Gastroesophageal sphincter (tissue), 4 donors: ENCODE data around the gene EPHB1. TPM values are rescaled to one million over a fixed set of nuclear protein-coding genes. Genes with fewer than 3 reads are reported as not detected.

ENCODE experiments used
- ATAC-seq: fragments of 150-250 bp; one replicate; pipeline ENCODE4 v1.9.1; 2016; ENCODE audit warnings: mild to moderate bottlenecking, moderate library complexity
- H3K27ac ChIP-seq, 4 donors: fragments of 200-600 bp; sonication (generic) in 3 of 4; 1 replicate in 3 of 4; 2 replicates in 1 of 4; pipeline ENCODE4 v1.5.1; 2016 to 2019
- H3K27me3 ChIP-seq: fragments of 200-600 bp; sonication (generic); one replicate; pipeline ENCODE4 v1.5.1; 2019
- H3K36me3 ChIP-seq, 2 donors: fragments of 200-600 bp; sonication (generic); one replicate each; pipeline ENCODE4 v1.5.1; 2019; ENCODE audit warnings: control low read depth in 1 of 2
- H3K4me1 ChIP-seq, 3 donors: fragments of 200-600 bp; sonication (generic); 1 replicate in 2 of 3; 2 replicates in 1 of 3; pipeline ENCODE4 v1.5.1; 2016 to 2019; ENCODE audit warnings: control low read depth in 2 of 3
- H3K4me3 ChIP-seq, 2 donors: fragments of 200-600 bp; sonication (generic); one replicate each; pipeline ENCODE4 v1.5.1; 2019; ENCODE audit warnings: mild to moderate bottlenecking in 1 of 2, moderate library complexity in 1 of 2
- H3K9me3 ChIP-seq, 3 donors: fragments of 200-600 bp; sonication (generic); one replicate each; pipeline ENCODE4 v1.5.1; 2017 to 2019; ENCODE audit warnings: control low read depth in 2 of 3
- EP300 ChIP-seq: sonication (generic); formaldehyde crosslinking; IDR thresholded peaks from one replicate; pipeline ENCODE4 v1.6.1; 2017; ENCODE audit warnings: antibody characterized with exemption, mild to moderate bottlenecking
- POLR2A ChIP-seq, 2 donors: fragments of 450-650 bp; IDR thresholded peaks; one replicate each; pipeline ENCODE4 v1.6.1; 2017; ENCODE audit warnings: antibody characterized with exemption in 2 of 2, mild to moderate bottlenecking in 2 of 2, moderate library complexity in 1 of 2
- POLR2AphosphoS5 ChIP-seq: sonication (generic); formaldehyde crosslinking; IDR thresholded peaks from one replicate; pipeline ENCODE4 v1.6.1; 2017; ENCODE audit warnings: antibody characterized with exemption
- WGBS, 2 donors: methylation state at CpG; one replicate each; pipeline ENCODE4 v1.1.5; 2018; ENCODE audit warnings: low coverage in 1 of 2; 5-methylcytosine and 5-hydroxymethylcytosine counted together
- total RNA-seq, 4 donors: library from RNA; depleted of rRNA; stranded (reverse); fragments of >200 nt; gene quantifications; one replicate each; pipeline ENCODE4 v1.1.0, GENCODE V29; 2016
- TF ChIP-seq, protein P1 (sequence below), 4 experiments: fragments of 200-600 bp in 2 of 4; fragments of 450-650 bp in 2 of 4; sonication (generic) in 1 of 4; IDR thresholded peaks; one replicate each; pipeline ENCODE4 v1.5.1; 2017 to 2019; ENCODE audit warnings: antibody characterized with exemption in 4 of 4, mild to moderate bottlenecking in 2 of 4, moderate library complexity in 2 of 4

The EPHB1 gene
- total RNA-seq, 4 donors from 2014 or later, result 0.81 to 5.7 (median 2.5) TPM; not detected in 1

DNA sequence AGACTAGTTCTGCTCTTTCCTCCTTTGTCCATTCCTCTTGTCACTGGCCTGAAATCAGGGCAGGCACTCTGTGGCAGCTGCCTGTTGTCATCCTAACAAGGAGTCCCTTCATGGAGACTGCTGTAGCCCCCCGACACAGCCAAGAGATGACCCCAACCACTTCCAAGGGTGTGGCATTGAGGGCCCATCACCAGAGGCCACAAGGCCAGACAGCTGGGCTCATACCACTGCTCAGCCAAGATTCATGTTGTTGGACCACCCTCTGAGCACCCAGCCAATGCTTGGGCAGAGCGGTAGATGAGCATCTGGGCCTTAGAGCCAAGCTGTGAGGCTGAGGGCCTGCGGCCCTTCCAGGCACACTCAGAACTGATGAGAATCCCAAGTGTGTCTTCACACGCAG, 85.4 kb downstream of the EPHB1 start:
- H3K4me3 ChIP-seq, result no peak overlapping the region
- H3K27ac ChIP-seq, result no peak overlapping the region
- TF ChIP-seq POLR2AphosphoS5 (no peak), POLR2A (IDR thresholded peaks at IDR 0.05) (no peak), EP300 (no peak)
- TF ChIP-seq, protein P1, sequence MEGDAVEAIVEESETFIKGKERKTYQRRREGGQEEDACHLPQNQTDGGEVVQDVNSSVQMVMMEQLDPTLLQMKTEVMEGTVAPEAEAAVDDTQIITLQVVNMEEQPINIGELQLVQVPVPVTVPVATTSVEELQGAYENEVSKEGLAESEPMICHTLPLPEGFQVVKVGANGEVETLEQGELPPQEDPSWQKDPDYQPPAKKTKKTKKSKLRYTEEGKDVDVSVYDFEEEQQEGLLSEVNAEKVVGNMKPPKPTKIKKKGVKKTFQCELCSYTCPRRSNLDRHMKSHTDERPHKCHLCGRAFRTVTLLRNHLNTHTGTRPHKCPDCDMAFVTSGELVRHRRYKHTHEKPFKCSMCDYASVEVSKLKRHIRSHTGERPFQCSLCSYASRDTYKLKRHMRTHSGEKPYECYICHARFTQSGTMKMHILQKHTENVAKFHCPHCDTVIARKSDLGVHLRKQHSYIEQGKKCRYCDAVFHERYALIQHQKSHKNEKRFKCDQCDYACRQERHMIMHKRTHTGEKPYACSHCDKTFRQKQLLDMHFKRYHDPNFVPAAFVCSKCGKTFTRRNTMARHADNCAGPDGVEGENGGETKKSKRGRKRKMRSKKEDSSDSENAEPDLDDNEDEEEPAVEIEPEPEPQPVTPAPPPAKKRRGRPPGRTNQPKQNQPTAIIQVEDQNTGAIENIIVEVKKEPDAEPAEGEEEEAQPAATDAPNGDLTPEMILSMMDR (IDR thresholded peaks at IDR 0.05), result no peak
- H3K9me3 ChIP-seq, result no peaks in the 10 kb centered on the region
- H3K27me3 ChIP-seq, result no peaks in the 10 kb centered on the region
- no peaks in the 10 kb centered on the region for H3K4me1 ChIP-seq
- H3K36me3 ChIP-seq, result no peaks in the 10 kb centered on the region
- ATAC-seq, result no peak
- WGBS, 2 donors, result no CpG with 5 or more reads among the region's 4 CpGs

DNA sequence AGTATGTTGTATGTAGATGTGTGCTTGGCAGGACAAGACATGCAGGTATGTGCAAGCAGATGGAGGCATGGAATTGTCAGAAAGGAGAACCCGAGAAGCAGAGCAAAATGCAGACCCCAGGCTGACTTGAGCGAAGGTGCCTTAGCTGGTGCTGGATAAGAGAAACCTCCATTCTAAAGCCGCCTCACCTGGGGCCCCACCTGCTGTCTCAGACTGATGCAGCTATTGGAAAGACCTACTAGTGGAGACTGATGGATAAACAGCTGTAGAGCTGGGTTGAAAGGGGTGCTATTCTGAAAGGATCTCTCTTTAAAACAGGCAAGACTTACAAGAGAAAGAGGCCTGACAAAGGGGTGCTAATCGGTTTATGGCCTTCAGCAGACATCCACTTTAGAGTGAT, 86.2 kb downstream of the EPHB1 start:
- Histone ChIP-seq H3K9me3 (no peaks in the 10 kb centered on the region), H3K4me3 (no peak overlapping the region), H3K4me1 (no peaks in the 10 kb centered on the region), H3K27ac (no peak overlapping the region), H3K27me3 (no peaks in the 10 kb centered on the region), H3K36me3 (no peaks in the 10 kb centered on the region)
- no peak for ATAC-seq
- no peak for TF ChIP-seq EP300
- no peak for TF ChIP-seq POLR2AphosphoS5
- no peak for TF ChIP-seq POLR2A (IDR thresholded peaks at IDR 0.05)
- TF ChIP-seq, protein P1 (IDR thresholded peaks at IDR 0.05), result no peak
- 76 to 80% methylated on average over 1 to 4 of the region's 4 CpGs for WGBS, 2 donors

DNA sequence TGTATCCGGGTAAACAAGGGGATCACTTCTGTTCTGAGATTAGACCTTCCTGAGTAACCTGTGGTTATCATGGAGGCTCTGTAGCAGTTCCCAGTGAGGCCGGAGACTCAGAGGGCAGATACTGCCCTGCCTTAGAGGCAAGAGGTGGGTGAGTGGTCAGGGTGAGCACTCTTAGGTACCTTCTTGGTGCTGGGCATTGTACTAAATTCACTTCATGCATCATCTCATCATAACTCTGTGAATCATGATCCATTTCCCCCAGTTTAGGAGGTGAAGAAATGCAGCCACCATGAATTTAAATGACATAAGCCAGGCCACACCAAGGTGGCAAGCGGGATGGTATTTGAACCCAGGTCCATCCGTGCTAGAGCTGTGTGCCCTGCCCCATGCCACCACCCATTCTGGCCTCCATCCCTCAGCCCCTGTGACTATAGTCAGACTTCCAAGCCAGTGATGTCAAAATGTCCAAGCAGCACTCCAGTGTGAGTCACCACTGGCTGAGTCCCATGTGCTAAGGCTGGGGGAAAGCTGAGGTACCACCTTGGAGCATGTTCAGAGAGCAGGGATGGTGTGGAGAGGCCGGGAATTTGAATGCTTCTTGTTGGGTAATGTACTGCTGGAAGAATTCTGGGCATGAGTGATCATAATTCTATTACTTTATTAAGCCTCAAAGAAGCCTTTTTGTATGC, 88.8 kb downstream of the EPHB1 start:
- H3K27ac ChIP-seq, result no peak overlapping the region
- no peak for TF ChIP-seq EP300
- TF ChIP-seq, protein P1 (IDR thresholded peaks at IDR 0.05), result no peak
- no peak for TF ChIP-seq POLR2AphosphoS5
- TF ChIP-seq POLR2A (IDR thresholded peaks at IDR 0.05), result no peak
- no peaks in the 10 kb centered on the region for H3K36me3 ChIP-seq
- ATAC-seq, result peak; percentile 62
- 43 to 68% methylated on average over 1 to 3 of the region's 5 CpGs for WGBS, 2 donors
- no peak overlapping the region for H3K4me3 ChIP-seq
- no peaks in the 10 kb centered on the region for H3K4me1 ChIP-seq
- H3K9me3 ChIP-seq, result no peaks in the 10 kb centered on the region
- H3K27me3 ChIP-seq, result no peaks in the 10 kb centered on the region

DNA sequence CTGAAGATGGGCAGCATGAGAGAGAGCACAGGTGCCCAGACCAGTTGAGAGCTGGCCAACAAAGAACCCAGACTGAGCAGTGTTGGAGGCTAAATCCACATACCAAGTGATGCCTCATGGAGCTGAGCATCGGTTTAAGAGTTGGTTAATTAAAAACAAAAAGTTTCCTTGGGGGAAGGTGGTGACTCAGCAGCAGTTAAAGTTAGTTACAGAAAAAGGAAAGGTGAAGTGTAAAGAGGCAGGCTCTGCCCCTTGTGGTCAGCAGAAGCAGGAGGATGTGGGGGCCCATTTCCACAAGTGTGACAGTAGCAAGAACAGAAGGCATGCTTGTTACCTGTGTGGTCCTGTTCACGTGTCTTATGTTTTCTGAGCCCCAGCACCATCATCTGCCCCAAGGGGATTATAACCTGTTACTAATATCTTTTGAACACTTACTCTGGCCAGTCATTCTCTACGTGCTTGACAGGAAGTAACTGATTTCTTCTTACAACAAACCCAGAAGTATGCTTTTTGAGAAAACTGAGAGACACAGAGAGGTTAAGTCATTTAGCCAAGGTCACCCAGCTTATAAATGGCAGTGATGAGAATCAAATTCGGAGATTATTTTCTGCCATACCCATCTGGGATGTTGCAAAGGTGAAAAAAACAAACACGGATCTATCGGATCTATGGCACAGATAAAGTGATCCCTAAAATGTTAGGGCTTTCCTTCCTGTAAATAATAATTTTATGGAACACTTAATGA, 91.0 kb downstream of the EPHB1 start:
- no peak overlapping the region for H3K4me3 ChIP-seq
- ATAC-seq, result no peak
- no peaks in the 10 kb centered on the region for H3K27me3 ChIP-seq
- H3K36me3 ChIP-seq, result no peaks in the 10 kb centered on the region
- H3K27ac ChIP-seq, result no peak overlapping the region
- peaks cover 0 to 3% (median 0%) of the 10 kb centered on the region in 3 donors for H3K9me3 ChIP-seq
- WGBS, 2 donors, result 57 to 59% methylated on average over 5 to 6 of the region's 6 CpGs
- H3K4me1 ChIP-seq, result no peaks in the 10 kb centered on the region
- TF ChIP-seq EP300 (no peak), POLR2A (IDR thresholded peaks at IDR 0.05) (no peak), POLR2AphosphoS5 (no peak)
- TF ChIP-seq, protein P1 (IDR thresholded peaks at IDR 0.05), result no peak
